CD1c-positive myeloid dendritic cell (primary cell): Measurements from ENCODE around the gene PTPRN2.

ENCODE experiments used
- DNase-seq: peaks from one replicate; pipeline ENCODE4 v3.0.0-alpha.2; 2016; ENCODE audit errors: extremely low spot score

PTPRN2 gene

GRCh38 chr7:158070222-158070920 is 517.3 kb downstream of the PTPRN2 start:
- DNase-seq, result no peak

- DNase-seq, result no peak
These were observed 518.8 kb downstream of the PTPRN2 start for GRCh38 chr7:158068853-158069252.

- DNase-seq, result no peak
These were observed 519.6 kb downstream of the PTPRN2 start for GRCh38 chr7:158067931-158068482.

DNA sequence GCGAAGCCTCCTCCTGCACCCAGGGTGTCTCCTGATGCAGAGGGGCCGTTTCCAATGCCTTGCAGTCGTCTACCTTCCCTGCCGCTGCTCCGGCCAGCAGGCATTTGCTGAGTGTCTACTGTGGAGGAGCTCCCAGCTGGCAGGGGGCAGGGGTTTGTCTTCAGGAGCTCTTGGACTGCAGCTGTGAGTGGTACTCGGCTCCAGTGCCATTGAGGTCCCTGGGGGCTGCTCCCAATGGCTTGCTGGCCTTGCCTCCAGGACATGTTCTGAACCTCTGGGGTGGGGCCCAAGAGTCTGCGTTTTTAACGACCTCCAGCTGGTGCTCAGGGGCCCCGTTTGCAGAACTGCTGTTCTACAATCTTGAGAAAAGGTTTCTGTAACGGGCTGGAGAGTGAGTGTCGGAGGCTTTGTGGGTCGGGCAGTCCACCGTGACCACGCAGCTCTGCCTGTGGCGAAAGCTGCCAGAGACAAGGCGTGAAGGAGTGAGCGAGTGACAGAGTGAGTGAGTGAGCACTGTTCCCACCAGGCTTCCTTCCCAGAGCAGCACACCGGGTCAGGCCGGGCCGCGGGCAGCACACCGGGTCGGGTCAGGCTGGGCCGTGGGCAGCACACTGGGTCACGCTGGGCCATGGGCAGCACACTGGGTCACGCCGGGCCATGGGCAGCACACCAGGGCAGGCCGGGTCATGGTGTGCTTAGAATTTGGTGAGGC is 520.2 kb downstream of the PTPRN2 start:
- no peak for DNase-seq

- no peak for DNase-seq
These were observed 521.5 kb downstream of the PTPRN2 start for GRCh38 chr7:158066085-158066484.

- no peak for DNase-seq
These were observed 522.3 kb downstream of the PTPRN2 start for GRCh38 chr7:158065340-158065739.

DNA sequence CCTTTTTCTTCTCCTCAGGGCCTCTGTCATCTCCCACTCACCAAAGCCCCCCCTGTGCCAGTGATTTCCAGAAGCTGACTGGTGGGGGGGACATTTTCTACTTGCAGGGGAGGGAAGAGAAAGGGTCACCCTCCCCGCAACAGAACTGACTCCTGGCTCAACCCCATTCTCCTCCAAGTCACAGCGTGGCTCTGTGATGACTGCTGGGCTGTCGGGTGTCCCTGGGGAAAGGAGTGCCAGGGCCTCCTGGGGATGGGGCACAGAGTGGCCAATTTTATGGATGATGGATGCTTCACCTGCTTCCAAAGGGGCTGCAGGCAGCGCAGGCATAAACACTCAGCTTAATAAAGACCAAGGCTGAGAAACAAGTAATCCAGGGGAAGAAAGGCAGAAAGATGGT is 523.0 kb downstream of the PTPRN2 start:
- DNase-seq, result no peak

DNA sequence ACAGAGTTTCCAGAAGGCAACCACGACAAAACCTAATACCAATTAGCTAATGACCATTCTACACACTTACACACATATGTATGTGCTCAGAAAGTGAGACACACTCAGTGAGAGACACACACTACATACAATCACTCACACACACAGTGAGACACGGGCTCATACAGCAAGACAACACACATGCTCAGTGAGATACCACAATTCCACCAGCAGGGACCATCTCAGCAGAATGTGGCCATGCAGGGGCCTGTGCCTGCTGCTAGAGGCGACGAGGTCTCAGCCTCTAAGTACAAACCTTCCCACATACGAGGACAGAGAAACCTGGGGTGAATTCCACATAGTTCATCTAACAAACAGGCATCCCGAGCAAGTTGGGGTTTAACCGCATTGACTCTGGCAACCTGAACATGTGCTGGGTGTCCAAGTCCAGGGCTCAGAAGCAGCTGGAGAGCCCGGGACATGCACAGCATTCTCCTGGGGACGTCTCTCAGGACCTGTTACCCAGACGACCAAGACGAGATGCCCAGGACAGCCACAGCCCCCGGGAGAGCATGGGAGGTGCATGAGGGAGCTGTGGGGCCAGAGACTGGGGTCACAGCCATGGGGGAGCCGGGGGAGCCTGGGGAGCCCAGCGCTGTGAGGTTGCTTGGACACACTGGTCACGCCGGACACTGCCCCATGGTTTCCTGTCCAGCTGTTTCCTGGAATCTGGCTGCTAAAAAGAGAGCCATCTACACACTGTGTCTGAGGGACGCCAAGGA is 523.6 kb downstream of the PTPRN2 start:
- DNase-seq, result no peak

- no peak for DNase-seq
These were observed 525.0 kb downstream of the PTPRN2 start for GRCh38 chr7:158062661-158063060.

DNA sequence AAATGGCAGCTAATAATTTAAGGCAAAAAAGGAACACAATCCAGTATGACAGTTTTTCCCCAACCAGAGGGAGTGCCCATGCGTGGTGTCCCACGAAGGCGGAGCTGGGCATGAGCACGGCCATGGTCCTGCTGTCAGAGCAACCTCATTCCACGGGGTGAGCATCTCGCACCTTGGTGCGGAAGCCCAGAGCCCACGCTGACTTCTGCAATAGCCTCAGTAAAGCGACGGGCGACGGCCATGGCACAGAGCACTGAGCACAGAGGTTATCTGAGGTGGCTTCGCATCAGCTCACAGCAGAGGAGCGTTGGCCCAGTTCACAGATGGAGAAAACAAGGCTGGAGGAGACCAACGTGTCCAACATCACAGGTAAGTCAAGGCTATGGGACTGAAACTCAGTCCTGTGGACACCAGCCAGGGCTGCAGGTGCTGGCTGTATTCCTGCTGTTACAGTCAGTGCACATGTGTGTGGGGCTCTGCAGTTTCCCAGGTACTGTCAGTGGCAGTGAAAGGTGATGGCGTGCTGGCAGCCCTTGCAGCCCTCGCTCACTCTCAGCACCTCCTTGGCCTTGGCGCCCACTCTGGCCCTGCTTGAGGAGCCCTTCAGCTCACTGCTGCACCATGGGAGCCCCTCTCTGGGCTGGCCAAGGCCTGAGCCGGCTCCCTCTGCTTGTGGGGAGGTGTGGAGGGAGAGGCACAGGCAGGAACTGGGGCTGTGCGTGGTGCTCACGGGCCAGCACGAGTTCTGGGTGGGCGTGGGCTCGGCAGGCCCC is 525.6 kb downstream of the PTPRN2 start:
- no peak for DNase-seq

GRCh38 chr7:158061026-158061630 is 526.5 kb downstream of the PTPRN2 start:
- no peak for DNase-seq

DNA sequence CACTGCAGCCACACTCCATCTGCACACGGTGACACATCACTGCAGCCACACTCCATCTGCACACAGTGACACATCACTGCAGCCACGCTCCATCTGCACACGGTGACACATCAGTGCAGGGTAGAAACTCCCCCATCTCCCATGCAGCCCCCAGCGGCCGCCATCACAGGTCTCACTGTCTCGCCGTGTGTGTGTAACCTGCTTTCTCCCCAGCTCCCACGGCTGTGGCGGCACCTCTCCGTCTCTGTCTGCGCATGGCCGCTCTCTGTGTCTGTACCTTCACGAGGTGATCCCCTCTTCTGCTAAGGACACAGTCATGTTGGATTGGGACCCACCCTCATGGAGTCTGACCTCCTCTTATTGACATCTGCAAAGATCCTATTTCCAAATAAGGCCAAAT is 527.4 kb downstream of the PTPRN2 start:
- DNase-seq, result no peak

DNA sequence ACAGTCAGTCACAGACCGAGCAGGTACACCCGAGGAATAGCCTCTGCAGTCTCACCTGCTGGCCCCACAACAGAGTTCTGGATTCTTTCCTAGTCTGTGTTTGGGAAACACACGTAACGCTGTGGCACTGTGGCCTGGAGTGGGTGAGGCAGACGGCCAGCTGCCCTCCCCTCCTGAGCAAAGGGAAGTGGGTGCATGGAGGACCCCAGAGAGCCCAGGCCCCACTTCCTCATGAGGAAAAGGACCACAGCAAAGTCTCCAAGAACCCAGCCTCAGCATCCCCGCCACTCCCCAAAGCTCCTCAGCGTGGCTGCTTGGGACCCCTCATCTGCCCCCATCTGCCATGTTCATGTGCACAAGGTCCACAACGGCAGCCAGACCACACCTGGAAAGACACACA is 530.2 kb downstream of the PTPRN2 start:
- no peak for DNase-seq

DNA sequence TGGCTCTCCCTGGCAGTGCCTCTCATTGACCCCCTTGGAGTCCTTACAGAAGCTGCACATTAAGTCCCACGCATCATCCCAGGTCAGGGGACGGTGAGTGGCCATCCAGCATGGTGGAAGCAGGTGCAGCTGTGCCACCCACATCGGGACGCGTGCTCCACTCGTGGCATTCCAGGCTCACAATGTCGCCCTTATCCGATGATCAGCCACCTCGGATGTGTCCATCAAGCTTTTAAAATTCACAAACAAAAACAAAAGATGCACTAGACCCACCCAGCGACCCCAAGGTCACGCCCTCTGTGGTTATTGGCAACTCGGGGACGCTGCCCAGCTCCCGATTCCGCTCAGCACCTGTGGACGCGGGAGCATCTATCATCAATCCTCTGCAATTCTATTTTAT is 530.9 kb downstream of the PTPRN2 start:
- DNase-seq, result no peak

DNA sequence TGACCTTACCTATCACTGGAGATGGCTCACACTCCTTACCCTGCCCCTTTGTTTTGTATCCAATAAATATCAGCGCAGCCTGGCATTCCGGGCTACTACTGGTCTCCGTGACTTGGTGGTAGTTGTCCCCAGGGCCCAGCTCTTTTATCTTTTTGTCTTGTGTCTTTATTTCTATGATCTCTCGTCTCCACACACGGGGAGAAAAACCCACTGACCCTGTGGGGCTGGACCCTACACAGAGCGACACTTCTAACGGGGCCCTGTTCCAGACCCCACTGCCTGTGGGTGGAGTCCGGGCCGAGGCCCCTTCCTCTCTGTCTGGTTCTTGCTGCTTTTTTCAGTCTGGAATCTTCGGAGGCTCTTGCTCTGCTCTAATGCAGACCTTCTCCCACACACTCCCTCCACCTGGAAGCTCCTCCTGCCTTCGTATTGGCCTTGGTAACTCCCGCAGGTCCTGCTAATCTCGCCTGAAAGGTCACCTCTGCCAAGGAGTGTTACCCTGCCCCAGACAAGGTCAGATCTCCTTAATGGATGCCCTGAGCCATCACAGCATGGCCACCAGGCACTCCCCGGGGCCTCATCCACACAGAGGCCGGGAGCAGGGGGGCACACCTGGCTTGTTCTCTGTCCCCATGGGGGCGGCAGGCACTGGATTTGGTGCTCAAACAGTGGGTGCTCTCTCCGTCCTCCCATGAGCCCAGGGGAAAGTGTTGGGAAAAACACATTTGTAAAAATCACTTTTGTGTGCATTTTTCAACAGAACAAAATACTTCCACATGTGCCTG is 531.7 kb downstream of the PTPRN2 start:
- DNase-seq, result no peak

DNA sequence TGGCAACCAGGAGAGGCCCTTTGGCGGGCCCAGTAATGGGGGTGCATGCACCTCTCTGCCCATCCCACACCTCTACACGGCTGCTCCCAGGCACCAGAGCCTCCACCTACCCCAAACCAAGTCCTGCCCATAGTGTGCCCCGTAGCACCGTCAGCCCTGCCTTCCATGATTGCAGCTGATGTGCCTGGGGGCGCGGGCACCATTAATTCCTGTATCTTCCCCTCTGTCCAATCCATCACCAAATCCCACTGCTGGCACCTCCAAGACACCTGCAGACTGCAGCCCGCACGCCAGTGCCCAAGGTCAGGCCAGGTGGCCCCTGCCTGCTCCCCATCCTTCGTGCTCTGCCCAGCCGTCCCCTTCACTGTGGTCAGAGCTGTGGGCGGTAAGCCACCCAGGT is 533.0 kb downstream of the PTPRN2 start:
- no peak for DNase-seq

DNA sequence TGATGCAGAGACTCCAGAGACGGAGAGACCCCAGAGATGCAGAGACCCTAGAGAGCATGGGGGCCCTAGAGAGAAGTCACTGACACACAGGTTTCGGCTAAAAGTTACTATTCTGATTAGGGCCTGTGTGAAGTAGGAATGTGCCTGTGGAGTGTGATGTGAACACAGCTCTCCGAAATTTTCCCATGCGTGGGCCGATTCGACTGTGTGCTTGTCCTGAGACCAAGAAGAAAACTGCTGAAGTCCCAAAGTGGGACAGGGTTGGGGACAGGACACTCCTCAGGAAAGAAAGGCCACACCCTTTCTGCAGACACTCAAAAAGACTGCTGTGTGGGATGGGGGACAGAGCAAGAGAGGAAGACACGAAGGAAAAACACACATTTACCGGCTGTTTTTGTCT is 533.5 kb downstream of the PTPRN2 start:
- DNase-seq, result no peak

DNA sequence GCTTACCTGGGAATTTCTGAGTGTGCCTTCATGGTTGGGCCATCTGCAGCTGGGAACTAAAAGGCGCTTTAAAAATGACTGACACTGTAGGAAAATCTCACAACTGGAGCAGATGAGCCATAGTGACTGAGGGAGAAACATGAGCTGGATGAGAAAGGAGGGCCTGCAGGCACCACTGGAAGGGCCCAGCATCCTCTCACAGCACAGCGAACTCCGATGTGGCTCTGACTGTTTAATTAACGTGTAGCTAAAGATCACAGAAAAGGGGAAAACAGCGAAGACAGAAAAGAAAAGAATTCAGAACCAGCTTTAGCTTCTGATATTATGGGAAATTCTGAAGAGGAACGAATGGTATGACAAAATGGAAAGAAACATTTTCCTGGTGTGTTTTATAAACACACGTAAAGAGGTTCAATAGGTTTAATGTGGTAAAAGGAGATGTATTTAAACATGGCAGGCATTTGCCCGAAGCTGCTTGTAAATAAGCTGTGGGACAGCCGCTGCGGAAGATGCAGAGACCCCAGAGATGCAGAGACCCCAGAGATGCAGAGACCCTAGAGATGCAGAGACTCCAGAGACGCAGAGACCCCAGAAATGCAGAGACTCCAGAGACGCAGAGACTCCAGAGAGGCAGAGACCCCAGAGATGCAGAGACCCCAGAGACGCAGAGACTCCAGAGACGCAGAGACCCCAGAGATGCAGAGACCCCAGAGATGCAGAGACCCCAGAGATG is 534.3 kb downstream of the PTPRN2 start:
- DNase-seq, result no peak

- DNase-seq, result no peak
These were observed 535.1 kb downstream of the PTPRN2 start for GRCh38 chr7:158052381-158053060.
